A549 treated with RU486 at 1 μM for 4 hours (cell line): ENCODE data around the gene TMEM186. TPM values are rescaled to one million over a fixed set of nuclear protein-coding genes. Genes with fewer than 3 reads are reported as not detected.

Experiments
- total RNA-seq: library from RNA; stranded (reverse); fragments of 200-300 nt; extraction: Qiagen RNA extraction; gene quantifications from 5 replicates; pipeline ENCODE4 v1.2.3, GENCODE V29; 2022; ENCODE audit warnings: low read depth

Gene TMEM186, protein sequence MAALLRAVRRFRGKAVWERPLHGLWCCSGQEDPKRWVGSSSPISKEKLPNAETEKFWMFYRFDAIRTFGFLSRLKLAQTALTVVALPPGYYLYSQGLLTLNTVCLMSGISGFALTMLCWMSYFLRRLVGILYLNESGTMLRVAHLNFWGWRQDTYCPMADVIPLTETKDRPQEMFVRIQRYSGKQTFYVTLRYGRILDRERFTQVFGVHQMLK
- 11.9 to 14.9 TPM (median 14.0 TPM) in 5 replicates for total RNA-seq

DNA sequence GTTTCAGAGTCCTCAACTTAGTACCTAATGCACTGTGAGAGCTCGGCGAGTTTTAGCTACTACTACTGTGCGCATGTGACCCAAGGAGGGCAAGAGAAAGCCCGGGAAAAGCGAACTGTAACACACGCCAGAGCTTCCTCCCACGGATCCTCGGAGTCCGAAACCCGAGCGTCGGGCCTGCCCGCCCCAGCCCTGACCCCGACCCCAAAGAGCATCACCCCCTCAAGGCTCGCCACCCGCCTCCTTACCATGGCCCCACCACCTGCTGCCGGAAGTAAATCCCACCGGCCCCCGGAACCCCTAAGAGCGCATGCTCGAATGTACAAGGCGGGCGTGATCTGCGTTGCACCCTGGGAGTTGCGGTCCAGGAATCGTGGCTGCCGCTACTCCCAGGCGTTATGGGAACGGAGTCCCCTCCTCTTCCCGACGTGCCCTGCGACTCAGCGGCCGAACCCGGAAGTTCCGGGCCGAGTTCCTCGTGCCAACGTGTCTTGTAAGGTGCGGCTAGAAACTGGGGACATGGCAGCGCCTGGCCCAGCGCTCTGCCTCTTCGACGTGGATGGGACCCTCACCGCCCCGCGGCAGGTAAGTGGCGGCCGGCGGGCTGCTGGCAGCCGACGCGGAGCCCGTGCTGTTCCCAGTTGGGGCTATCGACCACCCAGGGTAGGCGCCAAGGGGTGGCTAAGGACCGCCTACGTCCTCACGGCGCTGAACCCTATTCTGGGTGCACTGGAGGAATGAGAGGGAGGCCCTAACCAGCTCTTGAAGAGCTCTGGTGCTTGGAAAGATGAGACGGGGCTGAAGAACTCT is at the start of gene TMEM186, which contains the start of gene PMM2:
TMEM186 (minus strand) TSS at position 276 of the 810 bp plus-strand sequence; CDS start at position 251, 25 bp downstream.
PMM2 (plus strand) TSS at position 476 of the 810 bp plus-strand sequence; CDS start at position 520, 44 bp downstream.

Other genes starting within 250 kb of the TMEM186 start
- gene TMEM114, start 207.1 kb downstream of the TMEM186 start, total RNA-seq, result not detected in 5 replicates
- 22.4 to 26.6 TPM (median 25.5 TPM) in 5 replicates for gene METTL22, start 175.9 kb downstream of the TMEM186 start, total RNA-seq
- gene ABAT, start 123.0 kb downstream of the TMEM186 start, total RNA-seq, result 0.18 to 0.52 TPM (median 0.39 TPM) in 5 replicates
- 88.0 to 104 TPM (median 94.4 TPM) in 5 replicates for gene PMM2, start 200 bp upstream of the TMEM186 start, total RNA-seq
- gene CARHSP1, start 71.4 kb upstream of the TMEM186 start, total RNA-seq, result 125 to 146 TPM (median 135 TPM) in 5 replicates
- gene LITAFD, start 84.7 kb upstream of the TMEM186 start, total RNA-seq, result not detected in 5 replicates
- gene USP7, start 166.3 kb upstream of the TMEM186 start, total RNA-seq, result 71.8 to 83.3 TPM (median 80.7 TPM) in 5 replicates